Esophagus squamous epithelium (tissue), 4 donors: ENCODE measurements around the gene DUSP21.

Experiments
- POLR2A ChIP-seq, 4 donors: fragments of 450-650 bp; IDR thresholded peaks; one replicate each; pipeline ENCODE4 v1.6.1; 2017; ENCODE audit warnings: antibody characterized with exemption in 4 of 4, mild to moderate bottlenecking in 4 of 4, moderate library complexity in 3 of 4
- TF ChIP-seq, protein P1 (sequence below), 6 experiments: fragments of 450-650 bp in 4 of 6; fragments of 200-600 bp in 2 of 6; sonication (generic) in 2 of 6; IDR thresholded peaks; one replicate each; pipeline ENCODE4 v1.5.1; 2016 to 2019; ENCODE audit warnings: antibody characterized with exemption in 6 of 6, mild to moderate bottlenecking in 4 of 6, moderate library complexity in 4 of 6

DNA sequence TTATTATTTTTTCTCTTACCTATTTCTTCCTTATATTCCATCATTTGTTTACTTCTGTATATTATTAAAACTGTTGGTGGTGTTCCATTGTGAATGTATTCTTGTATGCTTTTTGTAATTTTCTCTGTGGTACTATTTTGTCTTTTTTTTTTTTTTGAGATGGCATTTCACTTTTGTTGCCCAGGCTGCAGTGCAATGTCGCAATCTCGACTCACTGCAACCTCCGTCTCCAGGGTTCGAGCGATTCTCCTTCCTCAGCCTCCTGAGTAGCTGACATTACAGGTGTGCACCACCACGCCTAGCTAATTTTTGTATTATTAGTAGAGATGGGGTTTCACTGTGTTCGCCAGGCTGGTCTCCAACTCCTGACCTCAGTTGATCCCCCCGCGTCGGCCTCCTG is 37.7 kb downstream of the DUSP21 start:
- TF ChIP-seq POLR2A (IDR thresholded peaks at IDR 0.05), result no peak
- TF ChIP-seq, protein P1, sequence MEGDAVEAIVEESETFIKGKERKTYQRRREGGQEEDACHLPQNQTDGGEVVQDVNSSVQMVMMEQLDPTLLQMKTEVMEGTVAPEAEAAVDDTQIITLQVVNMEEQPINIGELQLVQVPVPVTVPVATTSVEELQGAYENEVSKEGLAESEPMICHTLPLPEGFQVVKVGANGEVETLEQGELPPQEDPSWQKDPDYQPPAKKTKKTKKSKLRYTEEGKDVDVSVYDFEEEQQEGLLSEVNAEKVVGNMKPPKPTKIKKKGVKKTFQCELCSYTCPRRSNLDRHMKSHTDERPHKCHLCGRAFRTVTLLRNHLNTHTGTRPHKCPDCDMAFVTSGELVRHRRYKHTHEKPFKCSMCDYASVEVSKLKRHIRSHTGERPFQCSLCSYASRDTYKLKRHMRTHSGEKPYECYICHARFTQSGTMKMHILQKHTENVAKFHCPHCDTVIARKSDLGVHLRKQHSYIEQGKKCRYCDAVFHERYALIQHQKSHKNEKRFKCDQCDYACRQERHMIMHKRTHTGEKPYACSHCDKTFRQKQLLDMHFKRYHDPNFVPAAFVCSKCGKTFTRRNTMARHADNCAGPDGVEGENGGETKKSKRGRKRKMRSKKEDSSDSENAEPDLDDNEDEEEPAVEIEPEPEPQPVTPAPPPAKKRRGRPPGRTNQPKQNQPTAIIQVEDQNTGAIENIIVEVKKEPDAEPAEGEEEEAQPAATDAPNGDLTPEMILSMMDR (IDR thresholded peaks at IDR 0.05), result no peak
